Measurements from ENCODE around the gene AGER.
"Not testable (repeated sequence)": the region's sequence is repeated elsewhere in the genome, so short reads cannot be mapped to it uniquely, and the experiment has no call there.

Gene AGER

DNA sequence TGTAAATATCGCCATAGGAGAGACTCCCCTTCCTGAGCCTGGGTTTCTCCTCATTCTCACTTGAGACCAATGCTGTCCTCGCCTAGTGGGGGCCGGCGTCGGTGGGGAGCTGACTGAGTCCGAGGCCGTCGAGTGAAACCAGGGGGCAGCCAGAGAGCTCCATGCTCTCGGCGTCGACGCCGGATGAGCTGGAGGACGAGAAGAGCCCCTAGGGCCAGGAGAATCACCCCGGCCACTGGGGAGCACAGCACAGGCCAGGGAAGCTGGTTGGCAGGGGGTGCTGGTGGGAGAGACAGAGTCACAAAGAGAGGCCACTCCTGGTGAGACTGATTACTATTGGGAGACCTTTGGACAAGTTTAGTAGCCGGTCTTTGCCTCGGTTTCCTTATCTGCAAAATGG is 14.8 kb upstream of the AGER start:
- DNase-seq (ENCODE audit: low read depth in 2 of 2) = no peak

DNA sequence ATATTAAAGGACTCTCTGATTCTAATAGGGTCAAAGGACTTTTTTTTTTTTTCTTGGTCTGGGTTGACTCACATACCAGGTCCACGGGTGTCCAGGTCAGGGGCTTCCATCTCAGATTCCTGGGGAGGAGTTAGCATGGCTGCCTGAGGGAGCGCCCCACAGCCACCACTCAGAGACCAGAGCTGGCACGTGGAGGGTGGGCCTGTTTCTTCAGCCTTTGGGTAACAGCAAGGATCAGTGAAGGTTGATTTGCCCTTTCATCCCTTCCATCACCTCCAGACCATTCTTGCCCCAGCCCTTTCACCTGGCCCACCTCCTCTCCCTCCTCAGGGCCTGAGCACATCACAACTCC is 14.3 kb upstream of the AGER start:
- DNase-seq (ENCODE audit: low read depth in 2 of 2) = no peak

DNA sequence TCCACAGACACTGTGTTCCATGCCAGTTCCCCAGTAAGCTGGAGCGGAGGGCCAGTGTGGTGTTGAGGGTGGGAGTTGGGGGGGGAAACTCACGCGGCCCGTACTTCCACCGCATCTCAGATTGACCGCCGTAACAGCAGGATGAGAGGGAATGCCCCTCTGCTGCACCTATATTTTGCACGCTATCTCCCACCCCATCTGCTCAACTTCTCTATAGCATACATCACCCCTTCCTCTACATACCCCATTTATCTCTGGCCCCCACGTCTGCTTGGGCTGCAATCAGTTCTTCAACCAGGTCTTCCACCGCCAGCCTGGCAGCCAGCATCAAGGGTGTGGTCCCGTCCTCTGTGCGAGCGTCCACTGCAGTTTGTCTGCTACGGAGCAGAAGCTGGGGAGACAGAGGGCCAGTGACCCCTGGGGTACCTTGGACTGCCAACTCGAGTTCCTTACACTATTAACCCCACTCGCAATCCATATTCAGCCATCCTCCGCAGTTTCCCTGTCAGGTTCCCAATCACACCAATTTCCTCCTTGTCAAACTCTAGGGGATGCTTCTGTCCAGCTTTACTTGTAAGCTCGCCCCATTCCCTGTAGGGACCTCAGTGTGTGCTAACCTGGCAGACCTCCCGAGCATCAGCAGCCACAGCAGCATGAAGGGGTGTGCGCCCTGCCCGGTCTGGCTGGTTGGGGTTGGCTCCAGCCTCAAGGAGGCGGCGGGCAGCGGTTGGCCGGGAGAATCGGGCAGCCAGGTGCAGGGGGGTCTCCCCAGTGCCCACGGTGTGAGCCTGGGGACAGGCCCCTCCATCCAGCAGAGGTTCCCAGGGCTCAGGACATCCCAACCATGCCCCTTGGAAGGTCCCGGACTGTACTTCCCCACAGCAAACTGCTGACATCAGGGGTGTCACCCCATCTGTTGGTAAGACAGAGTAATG is 12.9 kb upstream of the AGER start:
- no peak for DNase-seq (ENCODE audit: low read depth in 2 of 2)

DNA sequence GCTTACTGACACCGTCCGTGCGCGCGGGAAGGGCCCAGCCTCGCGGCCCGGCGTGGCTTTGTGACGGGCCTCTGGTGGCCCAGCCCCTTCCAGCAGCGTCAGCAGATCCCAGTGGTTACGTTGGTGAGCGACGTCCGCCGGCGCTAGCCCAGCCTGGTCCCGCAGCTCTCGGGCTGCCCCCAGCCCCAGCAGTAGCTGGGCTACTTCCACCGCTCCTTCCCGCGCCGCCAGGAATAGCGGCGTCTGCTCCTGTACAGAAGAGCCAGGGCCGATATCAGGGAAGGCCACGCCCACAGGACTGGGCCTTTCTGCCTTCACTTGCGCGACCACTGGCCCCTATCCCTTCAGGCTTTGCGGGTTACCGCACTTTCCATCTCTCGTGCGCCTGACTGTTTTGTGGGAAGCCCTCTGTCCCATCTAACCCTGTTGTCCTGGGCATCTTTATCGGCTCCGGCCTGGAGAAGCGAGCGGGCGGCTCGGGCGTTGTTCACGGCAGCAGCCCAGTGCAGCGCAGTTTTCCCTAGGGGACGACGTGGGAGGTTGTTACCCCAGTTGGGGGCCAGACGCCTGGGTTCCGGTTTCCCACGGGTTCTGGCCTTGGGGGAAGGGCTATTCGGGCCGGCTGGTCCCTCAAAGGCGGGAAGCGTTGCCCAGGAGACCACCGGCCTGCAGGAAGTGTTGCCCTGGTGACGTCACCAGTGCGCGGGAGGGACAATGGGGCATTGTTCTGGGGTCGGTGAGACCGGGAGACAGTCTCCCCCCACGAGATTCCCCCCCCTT is 12.0 kb upstream of the AGER start:
- DNase-seq (ENCODE audit: low read depth in 2 of 2) = peak; percentile 64 to 66

DNA sequence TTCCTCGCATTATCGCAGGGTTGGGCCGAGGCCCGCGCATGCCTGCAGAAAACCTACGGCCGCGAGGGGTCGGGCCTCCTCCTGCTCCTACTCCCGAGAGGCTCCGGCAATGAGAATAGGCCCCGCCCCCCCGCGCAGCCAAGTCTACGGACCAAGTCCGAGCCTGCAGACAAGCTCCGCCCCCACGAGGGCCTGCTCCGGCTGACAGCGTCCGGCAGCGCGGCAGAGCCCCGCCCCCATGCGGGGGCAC is 11.5 kb upstream of the AGER start:
- peak; percentile 100 for DNase-seq (ENCODE audit: low read depth in 2 of 2)

DNA sequence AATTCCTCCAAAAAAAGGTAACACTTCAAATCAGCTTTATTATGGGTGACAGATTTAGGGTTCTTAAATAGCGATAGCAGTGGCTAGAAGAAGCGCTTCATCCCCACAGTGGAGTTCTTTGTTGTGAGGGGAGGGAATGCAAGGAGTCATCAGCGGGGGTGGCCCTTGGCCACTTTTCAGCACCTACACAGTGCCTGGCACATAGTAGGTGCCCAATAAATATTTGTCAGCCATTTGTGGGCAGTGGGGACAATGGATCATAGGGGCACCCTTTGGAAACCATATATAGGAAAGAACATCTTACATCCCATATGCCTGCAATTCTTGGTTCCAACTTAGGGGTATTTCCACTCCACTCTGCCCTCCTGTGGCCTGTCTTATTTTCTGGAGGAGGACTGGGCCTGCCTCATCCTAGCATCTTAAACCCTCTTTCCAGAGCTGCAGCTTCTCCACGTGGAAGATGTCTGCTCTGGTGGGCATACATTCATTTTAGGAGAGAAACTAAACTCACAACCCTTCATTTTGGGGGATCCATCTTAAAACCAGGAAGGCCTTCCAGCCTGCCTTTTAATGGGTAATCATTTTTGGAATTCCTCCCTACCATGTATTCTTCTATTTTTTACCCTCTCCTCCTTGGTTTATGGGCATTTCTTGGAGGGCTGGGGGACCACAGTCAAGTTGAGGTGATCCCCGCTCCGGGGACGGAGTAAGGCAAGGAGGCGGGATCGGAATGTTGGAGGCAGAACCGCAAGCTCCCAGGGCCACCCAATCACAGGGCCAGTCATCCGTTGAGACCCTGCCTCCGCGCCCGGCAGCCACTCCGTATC is 11.0 kb upstream of the AGER start:
- no peak for DNase-seq (ENCODE audit: low read depth in 2 of 2)

DNA sequence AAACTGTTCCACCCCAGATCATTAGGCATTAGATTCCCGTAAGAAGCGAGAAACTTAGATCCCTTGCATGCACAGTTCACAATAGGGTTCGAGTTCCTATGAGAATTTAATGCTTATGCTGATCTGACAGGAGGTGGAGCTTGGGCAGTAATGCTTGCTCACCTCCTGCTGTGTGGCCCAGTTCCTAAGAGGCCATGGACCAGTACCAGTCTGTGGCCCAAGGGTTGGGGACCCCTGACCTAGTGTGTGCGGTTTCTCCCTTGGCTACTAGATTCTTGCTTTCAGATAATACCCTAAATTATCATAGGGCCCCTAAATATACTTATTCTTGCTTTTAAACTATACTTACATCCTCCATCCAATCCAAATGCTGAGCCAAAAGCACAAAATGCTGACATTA is 10.3 kb upstream of the AGER start:
- no peak for DNase-seq (ENCODE audit: low read depth in 2 of 2)

DNA sequence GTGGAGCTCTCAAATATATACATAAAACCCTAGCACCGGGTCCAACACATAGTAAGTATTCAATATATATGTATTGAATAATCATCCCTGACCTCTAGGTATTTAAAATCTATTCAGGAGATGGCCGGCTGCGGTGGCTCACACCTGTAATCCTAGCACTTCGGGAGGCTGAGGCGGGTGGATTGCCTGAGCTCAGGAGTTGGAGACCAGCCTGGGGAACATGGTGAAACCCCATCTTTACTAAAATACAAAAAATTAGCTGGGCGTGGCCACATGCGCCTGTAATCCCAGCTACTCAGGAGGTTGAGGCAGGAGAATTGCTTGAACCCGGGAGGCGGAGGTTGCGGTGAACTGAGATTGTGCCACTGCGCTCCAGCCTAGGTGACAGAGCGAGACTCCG is 9.0 kb upstream of the AGER start:
- not testable (repeated sequence) for DNase-seq (ENCODE audit: low read depth in 2 of 2)

DNA sequence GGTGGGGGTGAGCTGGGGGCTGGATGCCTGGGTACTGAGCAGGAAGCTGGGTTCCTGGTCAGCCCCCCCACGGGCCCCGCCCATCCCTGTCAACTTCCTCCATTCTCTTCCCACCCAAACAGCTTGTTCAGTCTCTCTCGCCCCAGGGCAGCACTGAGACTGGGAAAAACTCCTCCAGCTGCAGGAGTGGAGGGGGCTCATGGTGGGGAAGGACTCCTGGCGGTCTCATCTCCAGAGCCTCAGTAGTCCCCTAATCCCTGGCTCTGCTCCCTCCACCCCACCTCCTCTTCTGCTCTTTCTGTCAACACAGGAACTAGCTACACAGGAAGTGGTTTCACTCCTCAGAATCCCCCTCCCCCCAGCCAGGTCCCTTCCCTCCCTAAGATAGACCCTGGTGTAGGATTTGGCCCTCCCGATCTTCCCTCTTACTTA is 8.6 kb upstream of the AGER start, which contains the start of gene GPSM3:
GPSM3 (minus strand) TSS at position 36 of the 432 bp plus-strand sequence. CDS start 130 bp downstream, outside the sequence.
- no peak for DNase-seq (ENCODE audit: low read depth in 2 of 2)

DNA sequence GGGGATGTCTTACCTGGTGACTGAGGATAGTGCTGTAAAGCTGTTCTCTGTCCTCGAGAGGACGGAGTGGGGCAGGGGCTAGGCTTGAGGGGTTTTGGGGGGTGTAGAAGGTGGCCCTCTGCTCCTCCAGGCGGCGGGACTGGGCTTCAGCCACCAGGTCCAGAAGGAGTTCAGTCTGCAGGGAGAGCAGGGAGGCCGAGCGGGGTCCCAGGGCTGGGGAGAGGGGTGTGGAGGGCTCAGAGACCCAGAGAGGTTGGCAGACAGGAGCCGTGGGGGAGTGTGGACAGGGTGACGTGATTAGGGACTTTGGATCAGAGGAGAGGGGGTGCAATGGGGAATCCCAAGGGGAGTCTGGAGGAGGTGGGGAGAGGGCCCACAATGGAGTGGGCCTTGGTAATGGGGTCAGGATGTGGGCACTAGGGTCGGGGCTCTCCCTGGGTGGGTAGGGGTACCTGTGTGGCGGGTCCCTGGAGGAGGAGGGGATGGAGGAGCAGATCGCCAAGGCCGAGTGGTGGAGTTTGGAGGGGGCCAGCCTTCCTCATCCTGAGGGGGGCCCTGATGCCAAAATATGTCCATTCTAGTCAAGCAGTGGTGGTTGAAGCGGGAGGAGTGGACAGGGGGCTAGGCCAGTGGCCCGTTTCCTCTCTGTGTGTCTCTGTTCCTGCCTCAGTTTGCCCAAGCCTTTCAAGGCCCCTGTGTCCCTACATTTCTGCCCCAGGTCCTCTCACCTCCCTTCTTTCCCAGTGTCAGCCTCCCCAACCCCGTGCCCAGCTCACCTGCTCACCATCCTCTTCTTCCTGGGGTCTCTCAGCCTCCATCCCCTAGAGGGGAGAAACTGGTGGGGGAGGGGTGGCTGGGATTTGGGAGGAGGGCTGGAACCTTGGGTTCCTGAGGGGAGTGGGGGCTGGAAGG is 7.9 kb upstream of the AGER start:
- no peak for DNase-seq (ENCODE audit: low read depth in 2 of 2)

DNA sequence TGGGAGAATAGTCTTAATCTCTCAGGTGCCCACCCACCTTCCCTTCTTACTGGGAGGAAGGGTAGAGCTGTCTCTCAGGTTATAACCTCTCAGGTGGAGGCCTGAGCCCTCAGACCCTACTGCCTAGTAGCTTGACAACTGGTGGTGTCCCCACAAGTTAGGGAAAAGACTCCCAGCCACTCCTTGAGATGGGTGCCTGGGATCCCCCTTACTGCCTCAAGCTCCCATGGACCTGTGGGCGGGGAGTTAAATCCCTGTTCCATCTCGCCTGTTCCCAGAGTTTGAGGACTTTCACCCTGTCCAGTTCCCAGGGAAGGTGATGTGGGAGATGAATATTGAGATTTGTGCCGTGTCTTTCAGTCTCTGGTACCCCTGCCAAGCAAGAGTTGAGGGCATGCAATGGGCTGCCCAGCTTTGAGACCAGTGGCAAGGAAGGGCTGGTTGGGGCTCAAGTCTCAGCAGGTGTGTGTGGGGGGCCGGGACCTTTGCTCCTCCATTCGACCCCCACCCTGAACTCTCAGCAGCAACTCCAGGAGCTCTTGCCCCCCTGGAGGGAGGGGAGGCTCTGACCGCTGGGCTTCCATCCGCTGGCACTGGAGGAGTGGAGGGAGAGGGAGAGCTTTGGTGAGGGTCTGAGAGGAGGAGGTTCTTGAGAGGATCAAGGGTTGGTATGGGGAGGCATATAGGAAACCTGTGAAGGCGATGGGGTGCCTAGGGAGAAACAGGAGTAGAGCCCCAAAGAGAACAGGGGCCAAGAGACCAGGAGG is 7.0 kb upstream of the AGER start:
- DNase-seq (ENCODE audit: low read depth in 2 of 2) = no peak

DNA sequence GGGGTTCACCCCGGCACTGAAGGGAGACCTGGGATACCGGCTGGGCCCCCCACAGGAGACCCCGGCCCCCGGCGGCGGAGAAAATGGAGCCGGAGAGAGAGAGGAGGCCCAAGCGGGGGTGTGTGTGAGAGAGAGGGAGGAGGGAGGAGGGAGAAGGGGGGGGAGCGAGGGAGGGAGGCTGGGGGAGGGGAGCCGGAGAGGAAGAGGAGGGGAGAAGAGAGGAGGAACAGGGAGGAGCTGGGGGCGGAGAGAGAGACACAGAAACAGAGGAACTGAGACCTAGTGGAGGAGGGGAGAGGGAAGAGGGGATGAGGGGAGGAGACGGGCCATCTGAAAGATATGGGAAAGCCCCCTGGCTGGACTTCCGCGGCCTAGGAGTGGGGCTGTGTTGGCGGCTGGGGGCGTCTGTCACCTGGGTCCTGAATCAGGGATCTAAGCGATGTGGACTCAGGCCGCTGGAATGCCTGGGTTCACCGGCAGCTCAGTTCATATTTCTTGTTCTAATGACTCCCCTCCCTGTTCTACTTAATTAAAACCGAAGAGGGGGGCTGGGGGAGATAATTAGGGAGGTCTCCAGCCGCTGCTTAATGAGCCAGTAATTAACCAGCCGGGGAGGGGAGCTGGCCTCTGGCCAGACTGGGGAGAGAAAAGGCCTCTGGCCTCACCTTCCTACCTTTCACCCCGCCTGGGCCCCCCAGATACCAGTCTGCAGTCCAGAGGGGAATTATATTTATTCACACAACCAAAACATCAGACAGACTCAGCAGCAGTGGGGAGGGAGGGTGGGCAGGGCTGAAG is 6.2 kb upstream of the AGER start, which contains the start of gene PBX2:
PBX2 (minus strand) TSS at position 149 of the 798 bp plus-strand sequence. CDS start 287 bp downstream, outside the sequence.
- DNase-seq (ENCODE audit: low read depth in 2 of 2) = peak; percentile 68 to 72

DNA sequence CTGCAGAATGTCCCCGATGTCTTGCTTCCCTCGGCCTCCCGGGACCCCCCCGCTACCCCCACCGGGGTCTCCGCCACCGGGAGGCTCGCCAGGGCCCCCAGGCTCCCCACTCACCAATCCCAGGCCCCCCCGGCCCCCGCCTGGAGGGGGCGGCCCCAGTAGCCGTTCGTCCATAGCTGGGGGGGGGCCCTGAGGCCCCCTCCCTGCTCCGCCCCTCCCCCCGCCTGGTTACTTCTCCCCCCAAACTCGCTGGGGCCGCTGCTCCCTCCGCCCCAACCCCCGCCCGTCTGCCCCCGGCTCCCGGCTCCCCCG is 5.6 kb upstream of the AGER start:
- no peak for DNase-seq (ENCODE audit: low read depth in 2 of 2)

DNA sequence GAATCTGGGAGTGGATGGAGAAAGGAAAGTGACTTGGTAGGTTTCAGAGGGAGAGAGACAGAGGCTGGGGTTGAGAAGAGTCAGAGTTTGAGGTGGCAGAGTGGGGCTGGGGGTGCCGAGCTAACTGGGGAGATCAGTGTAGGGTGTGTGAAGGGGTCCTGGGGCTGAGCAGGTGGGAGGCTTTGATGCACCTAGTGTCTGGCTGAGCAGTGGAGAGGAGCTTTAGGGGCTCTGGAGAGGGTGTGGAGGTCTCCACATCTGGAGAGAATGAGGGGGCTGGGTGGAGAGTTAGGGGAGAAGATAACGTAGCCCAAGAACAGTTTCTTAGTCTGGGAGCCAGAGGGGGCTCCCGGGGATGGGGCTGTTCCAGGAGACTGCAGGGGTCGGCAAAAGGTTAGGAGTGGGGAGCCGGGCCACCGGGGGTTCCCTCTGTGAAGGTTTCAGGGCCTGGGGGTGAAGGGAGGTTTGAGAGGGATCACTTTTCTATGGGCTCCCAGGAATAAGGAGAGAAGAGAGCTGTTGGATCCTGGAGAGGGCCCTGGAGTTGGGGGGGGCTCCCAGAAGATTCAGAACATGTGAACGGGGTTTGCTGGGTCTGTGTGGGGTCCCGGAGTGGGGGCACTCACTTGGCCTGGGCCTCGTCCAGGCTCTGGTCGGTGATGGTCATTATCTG is 5.2 kb upstream of the AGER start:
- no peak for DNase-seq (ENCODE audit: low read depth in 2 of 2)

DNA sequence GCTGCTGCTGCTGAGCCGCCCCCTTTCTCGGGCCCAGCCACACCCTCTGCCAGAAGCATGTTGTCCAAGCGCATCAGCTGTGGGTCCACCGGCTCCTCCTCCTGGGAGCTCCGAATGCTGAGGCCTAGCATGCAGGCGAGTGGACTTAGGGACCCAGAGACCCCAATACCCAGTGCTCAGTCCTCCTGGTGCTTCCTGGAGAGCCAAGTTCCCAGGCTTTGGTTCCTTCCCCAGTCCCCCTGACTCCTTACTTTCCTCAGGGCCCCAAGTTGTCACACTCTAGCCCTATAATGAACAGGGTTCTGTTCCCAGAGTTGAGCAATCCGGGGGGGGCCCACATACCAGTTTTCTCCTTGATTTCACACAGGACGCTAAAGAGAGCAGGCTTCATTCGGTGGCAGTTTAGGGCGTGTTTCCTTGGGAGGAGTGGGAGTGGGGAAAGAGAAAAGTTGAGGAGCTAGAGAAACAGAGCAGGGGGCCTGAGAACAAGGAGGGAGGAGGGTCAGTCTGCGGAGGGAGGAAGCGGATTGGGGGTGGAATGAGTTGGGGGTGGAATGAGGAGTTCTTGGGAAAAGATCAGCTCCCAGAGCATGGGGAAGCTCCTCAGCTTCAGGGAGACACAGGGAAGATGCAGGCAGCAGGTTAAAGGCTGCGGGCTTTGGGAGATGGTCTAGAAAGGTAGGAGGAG is 4.5 kb upstream of the AGER start:
- no peak for DNase-seq (ENCODE audit: low read depth in 2 of 2)

DNA sequence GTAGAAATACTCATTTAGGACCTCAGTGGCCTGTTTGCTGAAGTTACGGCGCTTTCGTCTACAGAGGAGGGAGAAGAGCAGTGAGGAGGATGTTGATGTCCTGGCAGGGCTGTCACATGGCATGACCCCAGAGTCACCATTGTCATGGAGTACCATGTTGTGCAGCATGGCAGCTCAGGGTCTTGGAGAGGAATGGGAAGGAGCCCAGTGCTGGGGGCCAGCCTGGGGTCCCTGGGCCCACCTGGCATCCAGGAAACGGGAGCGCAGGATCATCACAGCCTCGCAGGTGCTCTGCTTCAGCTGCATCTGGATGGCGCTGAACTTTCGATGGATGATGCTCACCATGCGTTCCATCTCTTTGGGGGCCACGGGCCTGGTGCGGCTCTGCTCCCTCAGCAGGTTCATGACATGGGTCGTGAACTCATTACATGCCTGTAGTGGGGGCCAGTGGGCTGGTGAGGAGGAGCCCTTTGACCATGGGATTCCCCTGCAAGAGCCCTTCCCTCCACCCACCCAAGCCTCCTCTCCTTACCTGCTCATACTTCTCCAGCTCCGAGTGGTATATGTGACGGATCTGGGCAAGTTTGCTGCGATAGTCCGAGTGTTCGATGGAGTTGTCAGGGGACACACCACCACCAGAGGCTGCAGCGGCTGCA is 3.8 kb upstream of the AGER start:
- not testable (repeated sequence) for DNase-seq (ENCODE audit: low read depth in 2 of 2)

DNA sequence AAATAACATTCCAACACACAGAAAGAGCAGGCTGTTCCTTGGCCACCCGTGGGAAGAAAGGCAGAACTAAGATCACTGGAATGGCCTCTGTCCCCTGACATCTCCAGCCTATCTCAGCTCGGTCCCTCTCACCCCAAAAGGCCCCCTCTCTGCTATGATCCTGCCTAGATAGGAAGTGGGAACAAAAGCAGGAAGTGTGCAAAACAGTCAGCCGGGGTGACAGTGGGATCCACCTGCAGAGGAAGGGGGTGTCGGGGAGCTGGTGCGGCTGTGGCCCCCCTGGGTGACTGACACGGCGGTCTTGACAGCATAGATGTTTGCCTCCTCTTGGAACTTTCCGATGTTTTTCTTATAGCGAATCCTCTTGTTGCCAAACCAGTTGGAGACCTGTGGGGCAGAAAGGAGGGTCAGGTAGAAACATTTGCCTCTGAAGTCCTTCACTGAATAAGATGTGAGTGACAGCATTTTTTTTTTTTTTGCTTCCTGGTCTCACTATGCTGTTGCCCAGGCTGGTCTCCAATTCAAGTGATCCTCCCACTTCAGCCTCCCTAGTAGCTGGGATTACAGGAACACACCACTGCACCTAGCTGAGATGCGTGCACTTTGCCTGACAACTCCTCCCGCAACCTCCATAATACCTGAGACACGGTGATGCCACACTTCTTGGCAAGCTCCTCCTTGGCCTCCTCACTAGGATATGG is 3.1 kb upstream of the AGER start:
- no peak for DNase-seq (ENCODE audit: low read depth in 2 of 2)
